Suprapubic skin (tissue), 3 donors: ENCODE data around the gene AKR1A1.

Experiments used
- CTCF ChIP-seq, 2 donors: fragments of 200-600 bp in 1 of 2; fragments of 450-650 bp in 1 of 2; sonication (generic) in 1 of 2; IDR thresholded peaks; one replicate each; pipeline ENCODE4 v1.5.1; 2016 to 2019; ENCODE audit warnings: antibody characterized with exemption in 2 of 2, mild to moderate bottlenecking in 1 of 2, moderate library complexity in 1 of 2
- POLR2A ChIP-seq, 2 donors: fragments of 450-650 bp; IDR thresholded peaks; one replicate each; pipeline ENCODE4 v1.6.1; 2017; ENCODE audit warnings: antibody characterized with exemption in 2 of 2, mild to moderate bottlenecking in 2 of 2, moderate library complexity in 2 of 2

- TF ChIP-seq CTCF (IDR thresholded peaks at IDR 0.05) (no peak), POLR2A (IDR thresholded peaks at IDR 0.05) (no peak)
Measured at GRCh38 chr1:45516465-45516864, 34.2 kb upstream of the AKR1A1 start.
